Measurements from ENCODE around the gene HTR7.

DNA sequence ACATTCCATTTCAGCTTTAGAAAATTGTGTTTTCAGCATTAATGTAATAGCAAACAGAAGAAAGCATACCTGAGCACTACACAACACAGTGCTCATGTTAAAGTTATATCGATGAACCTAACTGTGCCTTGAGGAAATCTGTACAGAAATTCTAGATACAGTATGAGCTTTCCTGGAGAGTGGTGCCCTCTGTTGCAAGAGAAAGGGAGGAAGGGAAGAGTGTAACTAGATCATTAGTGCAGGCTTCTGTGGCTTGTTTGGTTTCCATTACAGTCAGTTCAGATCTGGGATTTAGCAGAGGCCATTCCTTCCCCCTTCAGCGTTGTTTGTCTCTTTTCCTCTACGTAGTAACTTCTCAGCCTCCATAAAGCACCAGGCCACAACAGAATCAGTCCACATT lies 139.7 kb downstream of the HTR7 start:
- TF ChIP-seq, protein P1, sequence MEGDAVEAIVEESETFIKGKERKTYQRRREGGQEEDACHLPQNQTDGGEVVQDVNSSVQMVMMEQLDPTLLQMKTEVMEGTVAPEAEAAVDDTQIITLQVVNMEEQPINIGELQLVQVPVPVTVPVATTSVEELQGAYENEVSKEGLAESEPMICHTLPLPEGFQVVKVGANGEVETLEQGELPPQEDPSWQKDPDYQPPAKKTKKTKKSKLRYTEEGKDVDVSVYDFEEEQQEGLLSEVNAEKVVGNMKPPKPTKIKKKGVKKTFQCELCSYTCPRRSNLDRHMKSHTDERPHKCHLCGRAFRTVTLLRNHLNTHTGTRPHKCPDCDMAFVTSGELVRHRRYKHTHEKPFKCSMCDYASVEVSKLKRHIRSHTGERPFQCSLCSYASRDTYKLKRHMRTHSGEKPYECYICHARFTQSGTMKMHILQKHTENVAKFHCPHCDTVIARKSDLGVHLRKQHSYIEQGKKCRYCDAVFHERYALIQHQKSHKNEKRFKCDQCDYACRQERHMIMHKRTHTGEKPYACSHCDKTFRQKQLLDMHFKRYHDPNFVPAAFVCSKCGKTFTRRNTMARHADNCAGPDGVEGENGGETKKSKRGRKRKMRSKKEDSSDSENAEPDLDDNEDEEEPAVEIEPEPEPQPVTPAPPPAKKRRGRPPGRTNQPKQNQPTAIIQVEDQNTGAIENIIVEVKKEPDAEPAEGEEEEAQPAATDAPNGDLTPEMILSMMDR (IDR thresholded peaks at IDR 0.05) = no peak
- no peak for TF ChIP-seq EP300 (IDR thresholded peaks at IDR 0.05)
- TF ChIP-seq POLR2A (IDR thresholded peaks at IDR 0.05) = no peak
